Stimulated activated CD4-positive, alpha-beta T cell treated with anti-CD3 and anti-CD28 coated beads, Interleukin-12 subunit alpha, Interleukin-12 subunit beta, amount 100 ng/mL, for 4 hours (primary cell): ENCODE data around the gene MORN3.
A peak's percentile ranks its signal among the peaks of the same experiment; 100 is the strongest.
"Not testable (repeated sequence)": the region's sequence is repeated elsewhere in the genome, so short reads cannot be mapped to it uniquely, and the experiment has no call there.

ENCODE experiments used
- DNase-seq: peaks from one replicate; pipeline ENCODE4 v3.0.0-alpha.2; 2020

Gene MORN3

GRCh38 chr12:121669521-121669900, at the start of gene MORN3:
MORN3 (minus strand) TSS chr12:121669654; CDS start chr12:121669483, 171 bp downstream.
- DNase-seq: no peak

- no peak for DNase-seq
Measured at GRCh38 chr12:121718653-121719239, 49.3 kb upstream of the MORN3 start.

GRCh38 chr12:121717041-121717699, 47.7 kb upstream of the MORN3 start:
- no peak for DNase-seq

GRCh38 chr12:121715862-121716435, 46.5 kb upstream of the MORN3 start:
- no peak for DNase-seq

- not testable (repeated sequence) for DNase-seq
Measured at GRCh38 chr12:121715055-121715454, 45.6 kb upstream of the MORN3 start.

- no peak for DNase-seq
Measured at GRCh38 chr12:121713793-121714192, 44.3 kb upstream of the MORN3 start.

- DNase-seq: no peak
Measured at GRCh38 chr12:121713257-121713777, 43.9 kb upstream of the MORN3 start.

- DNase-seq: peak; percentile 84
Measured at GRCh38 chr12:121712461-121713256, 43.2 kb upstream of the MORN3 start, which contains the start of gene TMEM120B. TMEM120B (plus strand) TSS chr12:121712752; CDS start chr12:121712896, 144 bp downstream.

- no peak for DNase-seq
Measured at GRCh38 chr12:121712190-121712460, 42.7 kb upstream of the MORN3 start.

- DNase-seq: no peak
Measured at GRCh38 chr12:121711361-121712189, 42.1 kb upstream of the MORN3 start.

GRCh38 chr12:121709478-121709961, 40.1 kb upstream of the MORN3 start:
- DNase-seq: no peak

GRCh38 chr12:121709064-121709424, 39.6 kb upstream of the MORN3 start:
- not testable (repeated sequence) for DNase-seq

- DNase-seq: no peak
Measured at GRCh38 chr12:121708313-121709063, 39.0 kb upstream of the MORN3 start.

GRCh38 chr12:121705514-121705913, 36.1 kb upstream of the MORN3 start:
- DNase-seq: no peak

- DNase-seq: no peak
Measured at GRCh38 chr12:121702944-121703343, 33.5 kb upstream of the MORN3 start.

GRCh38 chr12:121701667-121702277, 32.3 kb upstream of the MORN3 start:
- DNase-seq: no peak

GRCh38 chr12:121697861-121698260, 28.4 kb upstream of the MORN3 start:
- DNase-seq: not testable (repeated sequence)

- no peak for DNase-seq
Measured at GRCh38 chr12:121697093-121697698, 27.7 kb upstream of the MORN3 start.

- no peak for DNase-seq
Measured at GRCh38 chr12:121693155-121693687, 23.8 kb upstream of the MORN3 start.

- DNase-seq: not testable (repeated sequence)
Measured at GRCh38 chr12:121692744-121693143, 23.3 kb upstream of the MORN3 start.
